ENCODE data around the gene GRIK1. TPM values are rescaled to one million over a fixed set of nuclear protein-coding genes. Genes with fewer than 3 reads are reported as not detected.

Gene GRIK1
- total and polyA plus RNA-seq, 12 donors: not detected

DNA sequence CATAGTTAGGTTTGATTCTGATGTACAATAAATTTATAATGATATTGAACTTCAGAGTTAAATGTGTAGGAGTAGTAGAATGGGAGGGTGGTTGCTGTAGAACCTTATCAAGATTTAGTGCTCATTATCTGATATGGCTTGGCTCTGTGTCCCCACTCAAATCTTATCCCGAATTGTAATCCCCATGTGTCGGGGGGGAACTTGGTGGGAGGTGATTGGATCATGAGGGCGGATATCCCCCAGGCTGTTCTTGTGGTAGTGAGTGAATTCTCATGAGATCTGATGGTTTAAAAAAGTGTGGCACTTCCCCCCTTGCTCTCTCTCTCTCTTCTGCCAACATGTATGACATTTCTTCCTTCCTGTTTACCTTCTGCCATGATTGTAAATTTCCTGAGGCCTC lies 265.5 kb downstream of the GRIK1 start:
- ATAC-seq: no peak
- Histone ChIP-seq H3K9me3 (no peaks in the 10 kb centered on the region), H3K27me3 (no peaks in the 10 kb centered on the region), H3K27ac (no peak overlapping the region), H3K4me3 (no peak overlapping the region), H3K4me1 (no peaks in the 10 kb centered on the region), H3K36me3 (no peaks in the 10 kb centered on the region)
- TF ChIP-seq, protein P1, sequence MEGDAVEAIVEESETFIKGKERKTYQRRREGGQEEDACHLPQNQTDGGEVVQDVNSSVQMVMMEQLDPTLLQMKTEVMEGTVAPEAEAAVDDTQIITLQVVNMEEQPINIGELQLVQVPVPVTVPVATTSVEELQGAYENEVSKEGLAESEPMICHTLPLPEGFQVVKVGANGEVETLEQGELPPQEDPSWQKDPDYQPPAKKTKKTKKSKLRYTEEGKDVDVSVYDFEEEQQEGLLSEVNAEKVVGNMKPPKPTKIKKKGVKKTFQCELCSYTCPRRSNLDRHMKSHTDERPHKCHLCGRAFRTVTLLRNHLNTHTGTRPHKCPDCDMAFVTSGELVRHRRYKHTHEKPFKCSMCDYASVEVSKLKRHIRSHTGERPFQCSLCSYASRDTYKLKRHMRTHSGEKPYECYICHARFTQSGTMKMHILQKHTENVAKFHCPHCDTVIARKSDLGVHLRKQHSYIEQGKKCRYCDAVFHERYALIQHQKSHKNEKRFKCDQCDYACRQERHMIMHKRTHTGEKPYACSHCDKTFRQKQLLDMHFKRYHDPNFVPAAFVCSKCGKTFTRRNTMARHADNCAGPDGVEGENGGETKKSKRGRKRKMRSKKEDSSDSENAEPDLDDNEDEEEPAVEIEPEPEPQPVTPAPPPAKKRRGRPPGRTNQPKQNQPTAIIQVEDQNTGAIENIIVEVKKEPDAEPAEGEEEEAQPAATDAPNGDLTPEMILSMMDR (IDR thresholded peaks at IDR 0.05): no peak
- no peak for DNase-seq
- 59 to 65% methylated on average over 3 of the region's 3 CpGs for WGBS, 2 donors
- intact Hi-C loops (cut with DNase I): no loop called here

DNA sequence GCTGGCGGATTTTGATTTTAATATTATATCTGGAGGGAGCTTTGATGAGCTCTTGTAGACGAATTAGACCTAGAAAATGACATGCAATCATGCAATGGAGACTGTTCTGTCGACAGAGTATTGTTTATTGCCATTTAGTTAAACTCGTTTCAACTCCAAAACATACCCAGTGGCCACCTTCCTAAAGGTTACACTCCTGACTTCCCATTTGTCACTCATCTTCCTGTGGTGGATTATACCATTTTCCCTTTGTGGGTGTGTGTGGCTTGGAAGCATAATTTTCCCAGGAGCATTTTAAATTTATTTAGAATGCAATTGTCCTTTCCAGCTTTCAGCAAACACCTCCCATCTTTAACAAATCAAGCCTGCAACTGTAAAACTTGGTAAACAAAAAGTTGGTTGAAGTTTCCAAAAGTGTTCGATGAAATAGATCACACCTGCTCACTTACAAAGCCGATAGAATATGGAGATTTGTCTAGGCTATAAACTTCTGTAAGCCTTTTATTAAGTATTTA lies 266.6 kb downstream of the GRIK1 start:
- H3K27me3 ChIP-seq: no peaks in the 10 kb centered on the region
- no peak overlapping the region for H3K4me3 ChIP-seq
- no peaks in the 10 kb centered on the region for H3K9me3 ChIP-seq
- H3K4me1 ChIP-seq: no peaks in the 10 kb centered on the region
- intact Hi-C loops (cut with DNase I): no loop called here
- 78 to 79% methylated on average over 6 of the region's 6 CpGs for WGBS, 2 donors
- H3K27ac ChIP-seq: no peak overlapping the region
- TF ChIP-seq, protein P1 (IDR thresholded peaks at IDR 0.05): no peak
- ATAC-seq (no peak), DNase-seq (no peak)
- no peaks in the 10 kb centered on the region for H3K36me3 ChIP-seq

GRCh38 chr21:29671728-29672127 lies 268.1 kb downstream of the GRIK1 start:
- Histone ChIP-seq H3K27ac (no peak overlapping the region), H3K36me3 (no peaks in the 10 kb centered on the region), H3K4me3 (no peak overlapping the region), H3K4me1 (no peaks in the 10 kb centered on the region), H3K9me3 (no peaks in the 10 kb centered on the region), H3K27me3 (no peaks in the 10 kb centered on the region)
- ATAC-seq (no peak), DNase-seq (no peak)
- WGBS, 2 donors: 74 to 77% methylated on average over 4 of the region's 4 CpGs
- intact Hi-C loops (cut with DNase I): no loop called here
- TF ChIP-seq, protein P1 (IDR thresholded peaks at IDR 0.05): no peak

DNA sequence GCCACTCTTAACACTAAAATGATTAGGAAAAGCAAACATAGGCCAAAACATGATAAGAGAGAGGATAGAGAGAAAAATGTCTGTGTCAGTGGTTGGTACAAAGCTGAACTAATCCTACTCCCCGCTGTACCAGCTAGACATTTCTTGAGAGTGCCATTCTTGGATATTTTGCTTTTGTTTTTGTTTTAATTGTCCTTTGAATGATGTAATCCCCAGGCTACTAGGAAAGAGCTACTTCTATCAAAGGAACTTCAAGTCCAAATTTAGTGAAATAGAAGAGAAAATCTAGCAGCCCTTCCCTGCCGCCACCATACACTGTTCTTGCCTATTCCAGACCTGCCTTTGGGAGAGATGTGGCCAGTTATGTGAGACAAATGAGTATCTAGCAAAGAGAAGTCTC lies 269.6 kb downstream of the GRIK1 start:
- no peaks in the 10 kb centered on the region for H3K36me3 ChIP-seq
- no peak overlapping the region for H3K27ac ChIP-seq
- H3K9me3 ChIP-seq: no peaks in the 10 kb centered on the region
- ATAC-seq: no peak
- TF ChIP-seq, protein P1 (IDR thresholded peaks at IDR 0.05): no peak
- DNase-seq: no peak
- 79 to 80% methylated on average over 2 of the region's 2 CpGs for WGBS, 2 donors
- no peak overlapping the region for H3K4me3 ChIP-seq
- no peaks in the 10 kb centered on the region for H3K4me1 ChIP-seq
- H3K27me3 ChIP-seq: no peaks in the 10 kb centered on the region
- intact Hi-C loops (cut with DNase I): no loop called here

Measured in heart right ventricle (tissue), 16 donors.